Smooth muscle cell (in vitro differentiated cells): ENCODE data around the gene TEK. TPM values are rescaled to one million over a fixed set of nuclear protein-coding genes. Genes with fewer than 3 reads are reported as not detected.

Experiments used
- DNase-seq: peaks from one replicate; lab custom pipeline; 2025; ENCODE audit not compliant: unreplicated experiment; lab: John Stamatoyannopoulos, UW
- H2AFZ ChIP-seq: fragments of 200-600 bp; sonication (generic); 2 replicates; pipeline ENCODE4 v1.6.0; 2016; ENCODE audit warnings: antibody characterized with exemption, low read depth, mild to moderate bottlenecking
- H3F3A ChIP-seq: fragments of 200-600 bp; sonication (generic); 2 replicates; pipeline ENCODE4 v1.6.0; 2017; ENCODE audit warnings: antibody characterized with exemption, low read depth
- H3K27ac ChIP-seq: fragments of 200-600 bp; sonication (generic); 2 replicates; pipeline ENCODE4 v1.5.1; 2016; ENCODE audit warnings: low read depth, mild to moderate bottlenecking
- H3K27me3 ChIP-seq: fragments of 200-600 bp; sonication (generic); 2 replicates; pipeline ENCODE4 v1.6.1; 2016; ENCODE audit warnings: low read depth, mild to moderate bottlenecking
- H3K36me3 ChIP-seq: fragments of 200-600 bp; sonication (generic); 2 replicates; pipeline ENCODE4 v1.5.1; 2016; ENCODE audit warnings: low read depth
- H3K4me1 ChIP-seq: fragments of 200-600 bp; sonication (generic); 2 replicates; pipeline ENCODE4 v1.5.1; 2016; ENCODE audit warnings: low read depth
- H3K4me2 ChIP-seq: fragments of 200-600 bp; sonication (generic); 2 replicates; pipeline ENCODE4 v1.6.0; 2016; ENCODE audit warnings: mild to moderate bottlenecking
- H3K4me3 ChIP-seq: fragments of 200-600 bp; sonication (generic); 2 replicates; pipeline ENCODE4 v1.5.1; 2016; ENCODE audit warnings: mild to moderate bottlenecking
- H3K79me2 ChIP-seq: fragments of 200-600 bp; sonication (generic); 2 replicates; pipeline ENCODE4 v1.6.0; 2016; ENCODE audit warnings: low read depth, mild to moderate bottlenecking
- H3K9ac ChIP-seq: fragments of 200-600 bp; sonication (generic); 2 replicates; pipeline ENCODE4 v1.6.0; 2016; ENCODE audit warnings: low read depth
- H3K9me3 ChIP-seq: fragments of 200-600 bp; sonication (generic); replicated peaks from 2 replicates; pipeline ENCODE4 v1.5.1; 2016; ENCODE audit warnings: low read depth
- H4K20me1 ChIP-seq: fragments of 200-600 bp; sonication (generic); 2 replicates; pipeline ENCODE4 v1.6.0; 2016; ENCODE audit warnings: low read depth
- CTCF ChIP-seq: fragments of 200-600 bp; sonication (generic); IDR thresholded peaks from 2 replicates; pipeline ENCODE4 v1.5.1; 2017; ENCODE audit warnings: borderline replicate concordance, mild to moderate bottlenecking, antibody characterized with exemption; ENCODE audit not compliant: insufficient read depth, poor library complexity, severe bottlenecking
- whole genome bisulfite sequencing: methylation state at CpG from one replicate; pipeline ENCODE4 v1.1.7; 2016; ENCODE audit warnings: low lambda C conversion rate; 5-methylcytosine and 5-hydroxymethylcytosine counted together
- polyA plus RNA-seq: library from polyadenylated mRNA; unstranded; fragments of >200 nt; fragmentation: Nextera tagmentation; extraction: Ambion mirVana; gene quantifications from 2 replicates; pipeline ENCODE4 v1.2.1, GENCODE V29; 2016
- total RNA-seq: library from RNA; depleted of rRNA; stranded (reverse); fragments of >200 nt; gene quantifications from 2 replicates; pipeline ENCODE4 v1.2.3, GENCODE V29; 2014

TEK gene
- total and polyA plus RNA-seq, 2 experiments from 2014 or later = 36.0 to 58.9 TPM

- peaks cover 25% of the 10 kb centered on the region for H3K4me1 ChIP-seq
- no peaks in the 10 kb centered on the region for H3K27me3 ChIP-seq
- H3K27ac ChIP-seq = peak overlapping the region; percentile 69
- H3K79me2 ChIP-seq = peaks cover 29% of the 10 kb centered on the region
- no peak overlapping the region for H3K4me3 ChIP-seq
- H3K36me3 ChIP-seq = no peaks in the 10 kb centered on the region
- H3F3A ChIP-seq = peaks cover 18% of the 10 kb centered on the region
- no peak overlapping the region for H3K9ac ChIP-seq
- H3K9me3 ChIP-seq = no peaks in the 10 kb centered on the region
- WGBS = 4% methylated on average over 5 of the region's 5 CpGs
- DNase-seq = no peak
- TF ChIP-seq CTCF = no peak
- H2AFZ ChIP-seq = peak overlapping the region; percentile 28
- H3K4me2 ChIP-seq = peak overlapping the region; percentile 73
- no peaks in the 10 kb centered on the region for H4K20me1 ChIP-seq
Observed at GRCh38 chr9:27154908-27155307, 45.9 kb downstream of the TEK start.

GRCh38 chr9:27157097-27157496 is 48.1 kb downstream of the TEK start:
- Histone ChIP-seq H4K20me1 (no peaks in the 10 kb centered on the region), H3K9ac (no peak overlapping the region), H3K27ac (peak overlapping the region; percentile 69), H3K4me2 (peak overlapping the region; percentile 62), H3K27me3 (no peaks in the 10 kb centered on the region), H3K79me2 (peaks cover 29% of the 10 kb centered on the region), H3F3A (peaks cover 4% of the 10 kb centered on the region), H3K4me3 (no peak overlapping the region), H3K9me3 (no peaks in the 10 kb centered on the region), H2AFZ (no peak overlapping the region), H3K36me3 (no peaks in the 10 kb centered on the region), H3K4me1 (peaks cover 11% of the 10 kb centered on the region)
- no peak for DNase-seq
- TF ChIP-seq CTCF = no peak

GRCh38 chr9:27157736-27158135 is 48.7 kb downstream of the TEK start:
- no peak for TF ChIP-seq CTCF
- Histone ChIP-seq H3K79me2 (peaks cover 30% of the 10 kb centered on the region), H3K36me3 (no peaks in the 10 kb centered on the region), H2AFZ (no peak overlapping the region), H3K27me3 (no peaks in the 10 kb centered on the region), H3K4me1 (peaks cover 9% of the 10 kb centered on the region), H3K4me2 (peak overlapping the region; percentile 62), H3K4me3 (no peak overlapping the region), H4K20me1 (no peaks in the 10 kb centered on the region), H3K27ac (peak overlapping the region; percentile 69), H3F3A (no peaks in the 10 kb centered on the region), H3K9ac (no peak overlapping the region), H3K9me3 (no peaks in the 10 kb centered on the region)
- WGBS = 97% methylated on average over 6 of the region's 6 CpGs
- no peak for DNase-seq

GRCh38 chr9:27160636-27161035 is 51.6 kb downstream of the TEK start:
- no peaks in the 10 kb centered on the region for H3K36me3 ChIP-seq
- no peak overlapping the region for H3K4me3 ChIP-seq
- DNase-seq = no peak
- H3K27me3 ChIP-seq = no peaks in the 10 kb centered on the region
- H3K9ac ChIP-seq = no peak overlapping the region
- WGBS = 88% methylated on average over 2 of the region's 2 CpGs
- H4K20me1 ChIP-seq = no peaks in the 10 kb centered on the region
- peaks cover 28% of the 10 kb centered on the region for H3K79me2 ChIP-seq
- TF ChIP-seq CTCF = no peak
- peaks cover 5% of the 10 kb centered on the region for H3K4me1 ChIP-seq
- H3K27ac ChIP-seq = no peak overlapping the region
- no peak overlapping the region for H3K4me2 ChIP-seq
- H2AFZ ChIP-seq = no peak overlapping the region
- no peaks in the 10 kb centered on the region for H3K9me3 ChIP-seq
- H3F3A ChIP-seq = no peaks in the 10 kb centered on the region
